Measurements from ENCODE around the gene CDK5.

GRCh38 chr7:151048911-151049463 lies 8.7 kb downstream of the CDK5 start:
- TF ChIP-seq POLR2AphosphoS5 (IDR thresholded peaks at IDR 0.05; ENCODE audit: borderline replicate concordance, low read depth, low read length) (no peak), EZH2 (IDR thresholded peaks at IDR 0.05) (no peak), FOXP2 (optimal IDR thresholded peaks at IDR 0.05; ENCODE audit: control extremely low read depth, extremely low read length, insufficient read depth) (no peak)

All from SK-N-MC (cell line).